Lower lobe of right lung (tissue), 2 donors: ENCODE measurements around the gene PNPLA1. TPM values are rescaled to one million over a fixed set of nuclear protein-coding genes. Genes with fewer than 3 reads are reported as not detected.

Experiments used
- ATAC-seq, 2 donors: fragments of 200-7000 bp; cut with Tn5 transposase; one replicate each; pipeline ENCODE4 v1.9.1; 2020 to 2022; ENCODE audit warnings: mild to moderate bottlenecking in 2 of 2, moderate library complexity in 2 of 2
- DNase-seq: peaks from one replicate; pipeline ENCODE4 v3.0.0-alpha.2; 2020
- H3K27ac ChIP-seq: fragments of 200-600 bp; one replicate; pipeline ENCODE4 v1.8.0; 2022
- H3K27me3 ChIP-seq: fragments of 200-600 bp; one replicate; pipeline ENCODE4 v1.8.0; 2022; ENCODE audit warnings: low read depth
- H3K36me3 ChIP-seq: fragments of 200-600 bp; one replicate; pipeline ENCODE4 v1.8.0; 2022; ENCODE audit warnings: mild to moderate bottlenecking
- H3K4me1 ChIP-seq: fragments of 200-600 bp; one replicate; pipeline ENCODE4 v1.8.0; 2022
- H3K4me3 ChIP-seq: fragments of 200-600 bp; one replicate; pipeline ENCODE4 v1.8.0; 2022; ENCODE audit warnings: mild to moderate bottlenecking
- H3K9me3 ChIP-seq: fragments of 200-600 bp; one replicate; pipeline ENCODE4 v1.8.0; 2022
- CTCF ChIP-seq: fragments of 200-600 bp; IDR thresholded peaks from one replicate; pipeline ENCODE4 v1.8.0; 2022; ENCODE audit warnings: antibody characterized with exemption, mild to moderate bottlenecking
- intact Hi-C: fragments of 100-400 bp; cut with DNase I; formaldehyde crosslinking; loops from one replicate; pipeline ENCODE4 v1.11.0; 2022
- long read RNA-seq: library from polyadenylated mRNA; unstranded; transcript quantifications from one replicate; pipeline ENCODE4 v2.0.0, GENCODE V29; 2021
- total RNA-seq: library from RNA; stranded (reverse); fragmentation: NEBNext Ultra II Directional; extraction: Animal tissue kit (Norgen Biotek cat#: 25700); gene quantifications from one replicate; pipeline ENCODE4 v1.2.1, GENCODE V29; 2021
- donor health status: DM: no; HTN: yes; CAD: no; lungs with severe emphysema.

PNPLA1 gene
- 0.27 TPM for total RNA-seq
- long read RNA-seq: 0 reads

- ATAC-seq (peak in 1 of 2 donors; percentile 11), DNase-seq (no peak)
- no peak within 1 kb of the TSS for H3K27ac ChIP-seq
- peaks cover 8% of the 10 kb centered on the region for H3K9me3 ChIP-seq
- H3K4me3 ChIP-seq: no peak within 1 kb of the TSS
- no peaks in the 10 kb centered on the region for H3K36me3 ChIP-seq
- peaks cover 27% of the 10 kb centered on the region for H3K27me3 ChIP-seq
- H3K4me1 ChIP-seq: no peaks in the 10 kb centered on the region
- no peak for TF ChIP-seq CTCF
- intact Hi-C loops: no loop called here
These were observed at the start of gene PNPLA1 for GRCh38 chr6:36269834-36270705. TSS of gene PNPLA1 (plus strand) at chr6:36270060. CDS start at chr6:36270460, 400 bp downstream.

- DNase-seq: no peak
- Histone ChIP-seq H3K4me3 (no peak overlapping the region), H3K36me3 (peaks cover 94% of the 10 kb centered on the region), H3K4me1 (peaks cover 8% of the 10 kb centered on the region), H3K9me3 (no peaks in the 10 kb centered on the region), H3K27me3 (no peaks in the 10 kb centered on the region), H3K27ac (no peak overlapping the region)
- intact Hi-C loops: no loop called here
- TF ChIP-seq CTCF: no peak
- no peak for ATAC-seq
These were observed 49.6 kb upstream of the PNPLA1 start for GRCh38 chr6:36220226-36220625.

- DNase-seq (no peak), ATAC-seq (no peak)
- no peak for TF ChIP-seq CTCF
- Histone ChIP-seq H3K27ac (no peak overlapping the region), H3K4me1 (peaks cover 8% of the 10 kb centered on the region), H3K36me3 (peaks cover 94% of the 10 kb centered on the region), H3K4me3 (no peak overlapping the region), H3K9me3 (no peaks in the 10 kb centered on the region), H3K27me3 (no peaks in the 10 kb centered on the region)
- intact Hi-C loops: no loop called here
These were observed 48.2 kb upstream of the PNPLA1 start for GRCh38 chr6:36221674-36222073.

- no peak overlapping the region for H3K27ac ChIP-seq
- no peak overlapping the region for H3K4me3 ChIP-seq
- no peak for TF ChIP-seq CTCF
- intact Hi-C loops: no loop called here
- H3K27me3 ChIP-seq: no peaks in the 10 kb centered on the region
- peaks cover 94% of the 10 kb centered on the region for H3K36me3 ChIP-seq
- H3K9me3 ChIP-seq: no peaks in the 10 kb centered on the region
- ATAC-seq (no peak), DNase-seq (no peak)
- peaks cover 8% of the 10 kb centered on the region for H3K4me1 ChIP-seq
These were observed 46.9 kb upstream of the PNPLA1 start for GRCh38 chr6:36222924-36223323.

- intact Hi-C loops: no loop called here
- no peak for ATAC-seq
- no peak overlapping the region for H3K27ac ChIP-seq
- H3K27me3 ChIP-seq: no peaks in the 10 kb centered on the region
- no peaks in the 10 kb centered on the region for H3K9me3 ChIP-seq
- peaks cover 8% of the 10 kb centered on the region for H3K4me1 ChIP-seq
- no peak for TF ChIP-seq CTCF
- H3K4me3 ChIP-seq: no peak overlapping the region
- H3K36me3 ChIP-seq: peaks cover 94% of the 10 kb centered on the region
- no peak for DNase-seq
These were observed 46.2 kb upstream of the PNPLA1 start for GRCh38 chr6:36223706-36224105.
